ENCODE measurements around the gene GPR78. TPM values are rescaled to one million over a fixed set of nuclear protein-coding genes. Genes with fewer than 3 reads are reported as not detected.

Gene GPR78
- polyA plus RNA-seq, 1 of the 3 experiments (the other 2 are of a cell fraction), result not detected

DNA sequence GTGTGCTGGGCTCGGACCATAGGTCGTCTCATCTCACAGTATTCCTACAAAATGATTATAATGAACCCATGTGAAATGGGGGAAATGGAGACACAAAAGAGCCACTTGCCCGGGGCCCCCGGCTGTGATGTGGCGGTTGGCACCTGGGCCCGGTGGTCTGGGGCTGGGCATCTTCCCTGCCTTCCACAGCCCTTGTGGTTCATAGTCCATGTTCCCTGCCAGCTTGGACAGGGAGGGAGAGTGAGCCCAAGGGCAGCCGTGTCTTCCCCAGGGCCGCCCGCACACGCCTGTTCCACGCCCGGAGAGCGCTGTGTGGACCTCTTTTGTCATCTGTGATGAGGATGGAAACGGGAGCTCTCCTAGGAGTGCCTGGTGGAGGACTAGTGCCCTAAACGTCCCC lies 17.6 kb downstream of the GPR78 start:
- ChIA-PET CTCF (interaction anchor here (1.2 to 3.8 kb wide), 7 partner anchors 10 to 421 kb away, joined by 3 to 67 read pairs (median 11); no protein-coding TSS in a partner anchor), POLR2A (interaction anchor here (0.6 to 1.3 kb wide), 2 partner anchors 10 to 169 kb away, joined by 3 read pairs; no protein-coding TSS in a partner anchor)
- H3K4me3 ChIP-seq (ENCODE audit: low read depth in 2 of 2, low read length in 1 of 2), result no peak overlapping the region
- H3K36me3 ChIP-seq (replicated peaks in 1 of 2; ENCODE audit: control insufficient read depth in 1 of 2, insufficient read depth in 2 of 2, low read length in 1 of 2), result no peaks in the 10 kb centered on the region
- no peaks in the 10 kb centered on the region for H4K20me1 ChIP-seq (ENCODE audit: insufficient read depth)
- H3K27ac ChIP-seq (ENCODE audit: low read depth in 2 of 2, low read length in 1 of 2), result peak overlapping the region in 1 of 2 experiments; percentile 44; a peak in 2 of 4 replicates
- peaks cover 0 to 30% of the 10 kb centered on the region in 2 experiments; a peak in 1 of 4 replicates for H3K4me1 ChIP-seq (ENCODE audit: control insufficient read depth in 1 of 2, insufficient read depth in 2 of 2, low read depth in 1 of 2, low read length in 1 of 2)
- DNase-seq, result no peak
- no peak overlapping the region for H2AFZ ChIP-seq (ENCODE audit: low read depth)
- no peaks in the 10 kb centered on the region for H3K27me3 ChIP-seq (ENCODE audit: insufficient read depth)
- no peak overlapping the region for H3K4me2 ChIP-seq
- TF ChIP-seq RAD21 (IDR thresholded peaks at IDR 0.05; ENCODE audit: low read length), result no peak
- TF ChIP-seq TAF1 (IDR thresholded peaks at IDR 0.05; ENCODE audit: borderline replicate concordance, low read depth, low read length), result no peak
- TF ChIP-seq FOXJ3 (CRISPR knock-in tag; IDR thresholded peaks at IDR 0.05), result no peak
- TF ChIP-seq, protein P1, sequence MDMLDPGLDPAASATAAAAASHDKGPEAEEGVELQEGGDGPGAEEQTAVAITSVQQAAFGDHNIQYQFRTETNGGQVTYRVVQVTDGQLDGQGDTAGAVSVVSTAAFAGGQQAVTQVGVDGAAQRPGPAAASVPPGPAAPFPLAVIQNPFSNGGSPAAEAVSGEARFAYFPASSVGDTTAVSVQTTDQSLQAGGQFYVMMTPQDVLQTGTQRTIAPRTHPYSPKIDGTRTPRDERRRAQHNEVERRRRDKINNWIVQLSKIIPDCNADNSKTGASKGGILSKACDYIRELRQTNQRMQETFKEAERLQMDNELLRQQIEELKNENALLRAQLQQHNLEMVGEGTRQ (IDR thresholded peaks at IDR 0.05; ENCODE audit: borderline replicate concordance, low read depth, low read length), result no peak
- no peak for TF ChIP-seq ELF1 (IDR thresholded peaks at IDR 0.05)
- TF ChIP-seq, protein P2, sequence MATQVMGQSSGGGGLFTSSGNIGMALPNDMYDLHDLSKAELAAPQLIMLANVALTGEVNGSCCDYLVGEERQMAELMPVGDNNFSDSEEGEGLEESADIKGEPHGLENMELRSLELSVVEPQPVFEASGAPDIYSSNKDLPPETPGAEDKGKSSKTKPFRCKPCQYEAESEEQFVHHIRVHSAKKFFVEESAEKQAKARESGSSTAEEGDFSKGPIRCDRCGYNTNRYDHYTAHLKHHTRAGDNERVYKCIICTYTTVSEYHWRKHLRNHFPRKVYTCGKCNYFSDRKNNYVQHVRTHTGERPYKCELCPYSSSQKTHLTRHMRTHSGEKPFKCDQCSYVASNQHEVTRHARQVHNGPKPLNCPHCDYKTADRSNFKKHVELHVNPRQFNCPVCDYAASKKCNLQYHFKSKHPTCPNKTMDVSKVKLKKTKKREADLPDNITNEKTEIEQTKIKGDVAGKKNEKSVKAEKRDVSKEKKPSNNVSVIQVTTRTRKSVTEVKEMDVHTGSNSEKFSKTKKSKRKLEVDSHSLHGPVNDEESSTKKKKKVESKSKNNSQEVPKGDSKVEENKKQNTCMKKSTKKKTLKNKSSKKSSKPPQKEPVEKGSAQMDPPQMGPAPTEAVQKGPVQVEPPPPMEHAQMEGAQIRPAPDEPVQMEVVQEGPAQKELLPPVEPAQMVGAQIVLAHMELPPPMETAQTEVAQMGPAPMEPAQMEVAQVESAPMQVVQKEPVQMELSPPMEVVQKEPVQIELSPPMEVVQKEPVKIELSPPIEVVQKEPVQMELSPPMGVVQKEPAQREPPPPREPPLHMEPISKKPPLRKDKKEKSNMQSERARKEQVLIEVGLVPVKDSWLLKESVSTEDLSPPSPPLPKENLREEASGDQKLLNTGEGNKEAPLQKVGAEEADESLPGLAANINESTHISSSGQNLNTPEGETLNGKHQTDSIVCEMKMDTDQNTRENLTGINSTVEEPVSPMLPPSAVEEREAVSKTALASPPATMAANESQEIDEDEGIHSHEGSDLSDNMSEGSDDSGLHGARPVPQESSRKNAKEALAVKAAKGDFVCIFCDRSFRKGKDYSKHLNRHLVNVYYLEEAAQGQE (IDR thresholded peaks at IDR 0.05; ENCODE audit: low read depth, low read length), result no peak
- TF ChIP-seq MEF2A (IDR thresholded peaks at IDR 0.05; ENCODE audit: borderline replicate concordance, low read depth), result no peak
- no peak for TF ChIP-seq FOSL2 (IDR thresholded peaks at IDR 0.05; ENCODE audit: borderline replicate concordance, low read depth)
- no peak for TF ChIP-seq GATA2 (CRISPR knock-in tag; IDR thresholded peaks at IDR 0.05)
- TF ChIP-seq, protein P3, sequence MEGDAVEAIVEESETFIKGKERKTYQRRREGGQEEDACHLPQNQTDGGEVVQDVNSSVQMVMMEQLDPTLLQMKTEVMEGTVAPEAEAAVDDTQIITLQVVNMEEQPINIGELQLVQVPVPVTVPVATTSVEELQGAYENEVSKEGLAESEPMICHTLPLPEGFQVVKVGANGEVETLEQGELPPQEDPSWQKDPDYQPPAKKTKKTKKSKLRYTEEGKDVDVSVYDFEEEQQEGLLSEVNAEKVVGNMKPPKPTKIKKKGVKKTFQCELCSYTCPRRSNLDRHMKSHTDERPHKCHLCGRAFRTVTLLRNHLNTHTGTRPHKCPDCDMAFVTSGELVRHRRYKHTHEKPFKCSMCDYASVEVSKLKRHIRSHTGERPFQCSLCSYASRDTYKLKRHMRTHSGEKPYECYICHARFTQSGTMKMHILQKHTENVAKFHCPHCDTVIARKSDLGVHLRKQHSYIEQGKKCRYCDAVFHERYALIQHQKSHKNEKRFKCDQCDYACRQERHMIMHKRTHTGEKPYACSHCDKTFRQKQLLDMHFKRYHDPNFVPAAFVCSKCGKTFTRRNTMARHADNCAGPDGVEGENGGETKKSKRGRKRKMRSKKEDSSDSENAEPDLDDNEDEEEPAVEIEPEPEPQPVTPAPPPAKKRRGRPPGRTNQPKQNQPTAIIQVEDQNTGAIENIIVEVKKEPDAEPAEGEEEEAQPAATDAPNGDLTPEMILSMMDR (IDR thresholded peaks at IDR 0.05), result no peak
- TF ChIP-seq, protein P4, sequence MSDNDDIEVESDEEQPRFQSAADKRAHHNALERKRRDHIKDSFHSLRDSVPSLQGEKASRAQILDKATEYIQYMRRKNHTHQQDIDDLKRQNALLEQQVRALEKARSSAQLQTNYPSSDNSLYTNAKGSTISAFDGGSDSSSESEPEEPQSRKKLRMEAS (IDR thresholded peaks at IDR 0.05; ENCODE audit: low read depth), result no peak
- no peak for TF ChIP-seq EZH2phosphoT487 (IDR thresholded peaks at IDR 0.05; ENCODE audit: borderline replicate concordance, low read depth)
- no peak for TF ChIP-seq SMC3 (IDR thresholded peaks at IDR 0.05; ENCODE audit: low read depth, low read length)
- no peak for TF ChIP-seq RXRA (IDR thresholded peaks at IDR 0.05; ENCODE audit: borderline replicate concordance, low read depth)
- H3K9me3 ChIP-seq, result no peaks in the 10 kb centered on the region
- 57% methylated on average over 13 of the region's 15 CpGs for WGBS (ENCODE audit: low lambda C conversion rate)
- H3F3A ChIP-seq (replicated peaks; ENCODE audit: insufficient read depth), result no peaks in the 10 kb centered on the region
- H3K79me2 ChIP-seq (ENCODE audit: insufficient read depth), result no peaks in the 10 kb centered on the region
- no peaks in the 10 kb centered on the region for H3K9me2 ChIP-seq
- H3K9ac ChIP-seq, result no peak overlapping the region

All from SK-N-SH (cell line).